OCI-LY1 (cell line): ENCODE measurements around the gene LGR4.

Source experiments
- H2AFZ ChIP-seq: fragments of 200-600 bp; sonication (generic), shearing (Covaris generic); 2 replicates; pipeline ENCODE4 v1.6.0; 2014; ENCODE audit warnings: antibody characterized with exemption, mild to moderate bottlenecking, low read length
- H3F3A ChIP-seq: fragments of 200-600 bp; sonication (generic), shearing (Covaris generic); 2 replicates; pipeline ENCODE4 v1.6.0; 2014; ENCODE audit warnings: mild to moderate bottlenecking, antibody characterized with exemption, low read length, moderate library complexity; ENCODE audit not compliant: insufficient read depth
- H3K27ac ChIP-seq: fragments of 200-600 bp; sonication (generic); 2 replicates; pipeline ENCODE4 v1.5.1; 2014; ENCODE audit warnings: low read length, mixed run types, mild to moderate bottlenecking, low read depth; ENCODE audit not compliant: poor library complexity, severe bottlenecking
- H3K27me3 ChIP-seq: fragments of 200-600 bp; sonication (generic); 2 replicates; pipeline ENCODE4 v1.6.0; 2014; ENCODE audit warnings: antibody characterized with exemption, mild to moderate bottlenecking, low read length, moderate library complexity; ENCODE audit not compliant: insufficient read depth
- H3K36me3 ChIP-seq: fragments of 200-600 bp; sonication (generic); 2 replicates; pipeline ENCODE4 v1.6.1; 2014; ENCODE audit warnings: mild to moderate bottlenecking, antibody characterized with exemption, low read length, moderate library complexity, mixed read lengths; ENCODE audit not compliant: insufficient read depth
- H3K4me1 ChIP-seq: fragments of 200-600 bp; sonication (generic); 2 replicates; pipeline ENCODE4 v1.5.1; 2014; ENCODE audit warnings: mild to moderate bottlenecking, low read length, moderate library complexity; ENCODE audit not compliant: insufficient read depth, severe bottlenecking
- H3K4me2 ChIP-seq: fragments of 200-600 bp; sonication (generic), shearing (Covaris generic); 2 replicates; pipeline ENCODE4 v1.6.1; 2014; ENCODE audit warnings: low read length
- H3K4me3 ChIP-seq: fragments of 200-600 bp; sonication (generic); 2 replicates; pipeline ENCODE4 v1.5.1; 2014; ENCODE audit warnings: low read length, low read depth, mild to moderate bottlenecking, mixed read lengths; ENCODE audit not compliant: poor library complexity, severe bottlenecking
- H3K79me2 ChIP-seq: fragments of 200-600 bp; shearing (Covaris generic); 2 replicates; pipeline ENCODE4 v1.6.1; 2016; ENCODE audit warnings: mixed run types, low read length, mixed read lengths; ENCODE audit not compliant: insufficient read depth
- H3K9ac ChIP-seq: fragments of 200-600 bp; sonication (generic), shearing (Covaris generic); 2 replicates; pipeline ENCODE4 v1.6.1; 2014; ENCODE audit warnings: mild to moderate bottlenecking, low read length, mixed read lengths
- H3K9me2 ChIP-seq: fragments of 200-600 bp; sonication (generic), shearing (Covaris generic); 2 replicates; pipeline ENCODE4 v1.6.1; 2014; ENCODE audit warnings: low read depth, mild to moderate bottlenecking, low read length, mixed read lengths
- H3K9me3 ChIP-seq: fragments of 200-600 bp; shearing (Covaris generic); 2 replicates; pipeline ENCODE4 v1.6.1; 2014; ENCODE audit warnings: low read length, mixed read lengths
- H4K20me1 ChIP-seq: fragments of 200-600 bp; sonication (generic), shearing (Covaris generic); 2 replicates; pipeline ENCODE4 v1.6.0; 2016; ENCODE audit warnings: mild to moderate bottlenecking, low read length; ENCODE audit not compliant: insufficient read depth
- CTCF ChIP-seq: fragments of 200-600 bp; sonication (generic), shearing (Covaris generic); IDR thresholded peaks from 2 replicates; pipeline ENCODE4 v1.5.1; 2017; ENCODE audit warnings: mild to moderate bottlenecking, antibody characterized with exemption, low read length, moderate library complexity, mixed read lengths
- EZH2 ChIP-seq: fragments of 200-600 bp; sonication (generic), shearing (Covaris generic); IDR thresholded peaks from 2 replicates; pipeline ENCODE4 v1.8.0; 2017; ENCODE audit warnings: borderline replicate concordance, mixed run types, mild to moderate bottlenecking, antibody characterized with exemption, low read length, moderate library complexity, mixed read lengths

Gene LGR4

GRCh38 chr11:27372164-27372563 lies 100.4 kb downstream of the LGR4 start:
- H3K9ac ChIP-seq = no peak overlapping the region
- TF ChIP-seq EZH2 (no peak), CTCF (no peak)

DNA sequence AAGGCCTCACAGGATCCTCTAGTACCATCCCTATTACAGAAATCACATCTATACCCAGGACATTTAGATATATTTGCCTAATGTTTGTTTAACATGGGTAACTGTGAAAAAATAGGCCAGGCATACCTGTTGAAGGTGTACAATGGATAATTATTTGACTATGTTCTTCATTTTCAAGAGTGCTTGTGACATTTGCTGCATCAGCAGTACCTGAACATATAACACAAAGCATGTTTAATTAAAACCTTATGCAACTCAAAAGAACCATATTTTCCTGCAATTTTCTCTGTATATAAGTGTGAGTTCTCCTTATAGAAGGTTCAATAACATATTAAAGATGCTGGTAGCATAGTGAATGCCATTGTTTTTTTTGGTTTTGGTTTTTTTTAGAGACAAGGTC lies 101.1 kb downstream of the LGR4 start:
- no peak overlapping the region for H3K4me2 ChIP-seq
- no peaks in the 10 kb centered on the region for H3K79me2 ChIP-seq
- no peaks in the 10 kb centered on the region for H4K20me1 ChIP-seq
- H3K9ac ChIP-seq = no peak overlapping the region
- no peaks in the 10 kb centered on the region for H3K9me3 ChIP-seq
- H3F3A ChIP-seq = no peaks in the 10 kb centered on the region
- no peak overlapping the region for H3K4me3 ChIP-seq
- no peaks in the 10 kb centered on the region for H3K4me1 ChIP-seq
- no peak overlapping the region for H3K27ac ChIP-seq
- H3K36me3 ChIP-seq = no peaks in the 10 kb centered on the region
- no peak for TF ChIP-seq EZH2
- TF ChIP-seq CTCF = no peak
- H3K9me2 ChIP-seq = no peaks in the 10 kb centered on the region
- H3K27me3 ChIP-seq = no peaks in the 10 kb centered on the region
- no peak overlapping the region for H2AFZ ChIP-seq

More at GRCh38 chr11:27372164-27372563, 100.4 kb downstream of the LGR4 start:
- no peaks in the 10 kb centered on the region for H3K9me3 ChIP-seq
- H2AFZ ChIP-seq = no peak overlapping the region
- H3F3A ChIP-seq = no peaks in the 10 kb centered on the region
- no peaks in the 10 kb centered on the region for H3K36me3 ChIP-seq
- H3K4me2 ChIP-seq = no peak overlapping the region
- no peaks in the 10 kb centered on the region for H3K9me2 ChIP-seq
- H3K27me3 ChIP-seq = no peaks in the 10 kb centered on the region
- no peak overlapping the region for H3K27ac ChIP-seq
- no peaks in the 10 kb centered on the region for H3K79me2 ChIP-seq
- no peaks in the 10 kb centered on the region for H3K4me1 ChIP-seq
- no peak overlapping the region for H3K4me3 ChIP-seq
- H4K20me1 ChIP-seq = no peaks in the 10 kb centered on the region

DNA sequence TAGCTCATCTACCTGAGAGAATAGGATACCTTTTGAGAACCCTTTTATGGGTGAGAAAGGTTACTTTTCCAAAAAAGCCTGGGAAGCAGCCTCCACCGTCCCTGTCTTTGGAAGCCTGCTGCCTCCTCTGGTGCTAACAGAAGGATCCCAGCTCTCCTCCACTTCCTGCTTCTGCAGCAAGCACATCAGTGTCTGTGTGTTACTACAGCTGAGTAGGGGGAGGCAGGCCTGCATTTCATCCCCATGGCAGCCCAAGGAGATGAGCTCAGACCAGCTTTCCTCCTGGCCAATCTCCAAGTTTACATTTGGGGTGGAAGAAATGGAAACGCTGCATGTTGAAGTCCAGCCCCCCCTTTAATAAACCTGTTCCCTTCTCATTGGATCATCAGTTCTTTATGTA lies 102.2 kb downstream of the LGR4 start:
- H3K9me3 ChIP-seq = no peaks in the 10 kb centered on the region
- no peaks in the 10 kb centered on the region for H4K20me1 ChIP-seq
- H3K27ac ChIP-seq = no peak overlapping the region
- H3K36me3 ChIP-seq = no peaks in the 10 kb centered on the region
- no peaks in the 10 kb centered on the region for H3F3A ChIP-seq
- H2AFZ ChIP-seq = no peak overlapping the region
- no peak for TF ChIP-seq CTCF
- no peak for TF ChIP-seq EZH2
- H3K9ac ChIP-seq = no peak overlapping the region
- H3K4me2 ChIP-seq = no peak overlapping the region
- no peaks in the 10 kb centered on the region for H3K9me2 ChIP-seq
- H3K79me2 ChIP-seq = no peaks in the 10 kb centered on the region
- H3K4me3 ChIP-seq = no peak overlapping the region
- no peaks in the 10 kb centered on the region for H3K27me3 ChIP-seq
- H3K4me1 ChIP-seq = no peaks in the 10 kb centered on the region
